HepG2 (cell line): Measurements from ENCODE around the gene LRRC3. TPM values are rescaled to one million over a fixed set of nuclear protein-coding genes. Genes with fewer than 3 reads are reported as not detected.

Experiments used
- AGO2 ChIP-seq: fragments of 200-400 bp; formaldehyde crosslinking; optimal IDR thresholded peaks from 2 replicates; pipeline ENCODE3; 2017; ENCODE audit warnings: mild to moderate bottlenecking, low read depth, low read length, moderate library complexity
- ATF6 ChIP-seq: sonication (generic); formaldehyde crosslinking; conservative IDR thresholded peaks from 2 replicates; pipeline ENCODE4 v1.4.0; 2020; ENCODE audit warnings: missing genetic modification reagents
- EZH2 ChIP-seq: conservative IDR thresholded peaks from 2 replicates; pipeline ENCODE4 v1.6.1; 2012; ENCODE audit warnings: mild to moderate bottlenecking, low read depth, low read length, moderate library complexity
- FIP1L1 ChIP-seq: fragments of 200-400 bp; formaldehyde crosslinking; IDR thresholded peaks from 2 replicates; pipeline ENCODE4 v1.6.1; 2018; ENCODE audit warnings: low read depth, mild to moderate bottlenecking, low read length, moderate library complexity, borderline replicate concordance; ENCODE audit not compliant: insufficient read depth
- KDM5B ChIP-seq: sonication (generic); formaldehyde crosslinking; IDR thresholded peaks from 2 replicates; pipeline ENCODE4 v1.4.0; 2020; ENCODE audit warnings: missing genetic modification reagents, mild to moderate bottlenecking, borderline replicate concordance
- NCOA5 ChIP-seq: sonication (generic); formaldehyde crosslinking; IDR thresholded peaks from 2 replicates; pipeline ENCODE4 v1.4.0; 2020; ENCODE audit warnings: missing genetic modification reagents
- NFE2L1 ChIP-seq: sonication (generic); formaldehyde crosslinking; IDR thresholded peaks from 2 replicates; pipeline ENCODE4 v1.4.0; 2020; ENCODE audit warnings: missing genetic modification reagents, mild to moderate bottlenecking, borderline replicate concordance
- NKX3-1 ChIP-seq: sonication (generic); formaldehyde crosslinking; IDR thresholded peaks from 2 replicates; pipeline ENCODE4 v1.5.0; 2020; ENCODE audit warnings: missing genetic modification reagents
- REL ChIP-seq: sonication (generic); formaldehyde crosslinking; conservative IDR thresholded peaks from 2 replicates; pipeline ENCODE4 v1.8.0; 2022; ENCODE audit warnings: mild to moderate bottlenecking, missing genetic modification reagents, moderate library complexity
- SNAPC5 ChIP-seq: sonication (generic); formaldehyde crosslinking; IDR thresholded peaks from 2 replicates; pipeline ENCODE4 v1.8.1; 2023; ENCODE audit warnings: mild to moderate bottlenecking, missing genetic modification reagents, borderline replicate concordance
- ZHX2 ChIP-seq, 2 experiments: sonication (generic) in 1 of 2; formaldehyde crosslinking in 1 of 2; IDR thresholded peaks; 2 replicates each; pipeline versions ENCODE4 v1.6.1 to v1.9.0; 2014 to 2022; ENCODE audit warnings: antibody characterized with exemption in 1 of 2, borderline replicate concordance in 1 of 2, inconsistent platforms in 1 of 2, low read depth in 1 of 2, missing genetic modification reagents in 1 of 2
- ZKSCAN5 ChIP-seq: sonication (generic); formaldehyde crosslinking; IDR thresholded peaks from 2 replicates; pipeline ENCODE4 v1.5.1; 2020; ENCODE audit warnings: mild to moderate bottlenecking, missing genetic modification reagents
- ZNF296 ChIP-seq: sonication (generic); formaldehyde crosslinking; conservative IDR thresholded peaks from 2 replicates; pipeline ENCODE4 v1.5.0; 2020; ENCODE audit warnings: mild to moderate bottlenecking, missing genetic modification reagents
- ZNF574 ChIP-seq: sonication (generic); formaldehyde crosslinking; IDR thresholded peaks from 2 replicates; pipeline ENCODE4 v1.4.0; 2020; ENCODE audit warnings: missing genetic modification reagents
- ZNF644 ChIP-seq: IDR thresholded peaks from 2 replicates; pipeline ENCODE4 v1.6.1; 2016; ENCODE audit warnings: low read depth
- ZNF850 ChIP-seq: sonication (generic); formaldehyde crosslinking; conservative IDR thresholded peaks from 2 replicates; pipeline ENCODE4 v1.9.0; 2021; ENCODE audit warnings: mild to moderate bottlenecking, missing genetic modification reagents
- polyA plus RNA-seq, 8 experiments: library from polyadenylated mRNA; depleted of rRNA in 3 of 8; stranded (reverse) in 7 of 8; unstranded in 1 of 8; fragments of >200 nt; fragmentation: Illumina TruSeq in 4 of 8; extraction: Trizol in 4 of 8; gene quantifications; 2 replicates each; pipeline versions ENCODE4 v1.2.1 to v1.2.3, GENCODE V29; 2011 to 2016; ENCODE audit warnings: low read depth in 4 of 8, missing spikeins in 1 of 8, mixed read lengths in 1 of 8; ENCODE audit not compliant: insufficient read depth in 1 of 8
- total RNA-seq, 5 experiments: library from RNA; depleted of rRNA; stranded (reverse); fragments of >200 nt; fragmentation: Illumina TruSeq; extraction: Trizol; gene quantifications; 2 replicates each; pipeline ENCODE4 v1.2.3, GENCODE V29; 2016; ENCODE audit warnings: low read depth in 1 of 5
- TF ChIP-seq, protein P1 (sequence below): IDR thresholded peaks from 2 replicates; pipeline ENCODE4 v1.6.1; 2012; ENCODE audit warnings: inconsistent platforms

The LRRC3 gene
- total and polyA plus RNA-seq, 2 of the 13 experiments (the other 11 are each of a cell fraction or from before 2014, with no cell fraction given): 4.8 to 16.5 TPM

DNA sequence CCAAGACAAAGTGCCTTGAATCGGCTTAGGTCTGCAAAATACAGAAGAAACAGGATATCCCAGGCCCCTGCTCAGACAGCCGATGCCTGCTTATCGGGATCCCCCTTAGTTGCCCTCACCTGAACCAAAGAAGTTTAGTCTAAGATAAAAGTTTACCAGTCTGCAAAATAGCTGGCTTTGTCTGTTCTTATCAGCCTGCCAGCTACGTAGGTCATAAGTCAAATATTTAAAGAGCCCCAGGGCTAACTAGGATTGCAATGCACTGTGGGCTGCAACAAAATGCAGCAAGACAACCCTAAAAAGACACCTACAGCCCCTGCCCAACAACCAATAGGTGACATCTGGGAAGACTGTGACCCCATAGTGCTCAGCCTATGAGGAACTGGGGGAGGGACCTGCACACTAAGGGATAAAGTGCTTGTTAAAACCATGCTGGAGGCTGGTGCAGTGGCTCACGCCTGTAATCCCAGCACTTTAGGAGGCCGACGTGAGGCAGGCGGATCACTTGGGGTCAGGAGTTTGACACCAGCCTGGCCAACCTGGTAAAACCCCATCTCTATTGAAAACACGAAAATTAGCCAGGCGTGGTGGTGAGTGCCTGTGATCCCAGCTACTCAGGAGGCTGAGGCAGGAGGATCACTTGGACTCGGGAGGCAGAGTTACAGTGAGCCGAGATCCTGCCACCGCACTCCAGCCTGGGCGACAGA is 27.4 kb downstream of the LRRC3 start (continued):
- TF ChIP-seq ZNF296 (CRISPR knock-in tag) (0 out of 2 replicates have a peak, but pooled peaks have one; percentile 52), FIP1L1 (no peak), NKX3-1 (CRISPR knock-in tag) (no peak), ZNF574 (CRISPR knock-in tag) (peak; percentile 65), SNAPC5 (no peak), NCOA5 (CRISPR knock-in tag) (no peak), ZKSCAN5 (no peak), REL (no peak; the same call in 1 of the 2 replicates), ZHX2 (IDR thresholded peaks at IDR 0.05; ENCODE audit: low read depth) (no peak), ZHX2 (CRISPR knock-in tag; IDR thresholded peaks at IDR 0.05; ENCODE audit: borderline replicate concordance) (no peak), EZH2 (no peak), ZNF850 (CRISPR knock-in tag) (no peak), NFE2L1 (no peak), KDM5B (CRISPR knock-in tag) (no peak), AGO2 (no peak), ATF6 (no peak), ZNF644 (CRISPR knock-in tag) (no peak)
- TF ChIP-seq, protein P1, sequence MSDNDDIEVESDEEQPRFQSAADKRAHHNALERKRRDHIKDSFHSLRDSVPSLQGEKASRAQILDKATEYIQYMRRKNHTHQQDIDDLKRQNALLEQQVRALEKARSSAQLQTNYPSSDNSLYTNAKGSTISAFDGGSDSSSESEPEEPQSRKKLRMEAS: peak; percentile 88
